ENCODE measurements around the gene UBXN10. TPM values are rescaled to one million over a fixed set of nuclear protein-coding genes. Genes with fewer than 3 reads are reported as not detected.

The UBXN10 gene
- total RNA-seq, 1 donor from 2014 or later: 5.0 TPM

DNA sequence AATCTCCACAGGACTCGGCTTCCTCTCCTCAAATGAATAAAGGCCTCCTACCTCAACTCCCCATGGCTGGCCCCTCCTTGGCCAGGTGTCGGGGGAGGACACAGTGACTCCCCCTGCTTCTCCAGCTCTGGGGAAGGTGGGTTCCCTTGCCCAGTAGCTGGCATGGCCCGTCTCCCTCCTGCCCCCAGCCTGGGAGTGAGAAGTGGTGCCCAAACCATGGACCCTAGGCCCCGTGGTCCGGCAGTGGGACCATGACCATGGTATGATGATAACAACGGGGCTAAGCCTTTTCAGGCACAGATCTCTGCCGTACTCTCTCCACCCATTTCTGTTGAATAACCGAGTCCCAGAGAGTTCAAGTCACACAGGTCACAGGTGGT, 35.6 kb upstream of the UBXN10 start:
- H3K27ac Mint-ChIP-seq: no peak overlapping the region
- DNase-seq (ENCODE audit: extremely low spot score, unreplicated experiment): no peak
- no peaks in the 10 kb centered on the region for H3K27me3 Mint-ChIP-seq
- H3K4me1 Mint-ChIP-seq (ENCODE audit: unreplicated experiment): peaks cover 6% of the 10 kb centered on the region
- TF ChIP-seq, protein P1, sequence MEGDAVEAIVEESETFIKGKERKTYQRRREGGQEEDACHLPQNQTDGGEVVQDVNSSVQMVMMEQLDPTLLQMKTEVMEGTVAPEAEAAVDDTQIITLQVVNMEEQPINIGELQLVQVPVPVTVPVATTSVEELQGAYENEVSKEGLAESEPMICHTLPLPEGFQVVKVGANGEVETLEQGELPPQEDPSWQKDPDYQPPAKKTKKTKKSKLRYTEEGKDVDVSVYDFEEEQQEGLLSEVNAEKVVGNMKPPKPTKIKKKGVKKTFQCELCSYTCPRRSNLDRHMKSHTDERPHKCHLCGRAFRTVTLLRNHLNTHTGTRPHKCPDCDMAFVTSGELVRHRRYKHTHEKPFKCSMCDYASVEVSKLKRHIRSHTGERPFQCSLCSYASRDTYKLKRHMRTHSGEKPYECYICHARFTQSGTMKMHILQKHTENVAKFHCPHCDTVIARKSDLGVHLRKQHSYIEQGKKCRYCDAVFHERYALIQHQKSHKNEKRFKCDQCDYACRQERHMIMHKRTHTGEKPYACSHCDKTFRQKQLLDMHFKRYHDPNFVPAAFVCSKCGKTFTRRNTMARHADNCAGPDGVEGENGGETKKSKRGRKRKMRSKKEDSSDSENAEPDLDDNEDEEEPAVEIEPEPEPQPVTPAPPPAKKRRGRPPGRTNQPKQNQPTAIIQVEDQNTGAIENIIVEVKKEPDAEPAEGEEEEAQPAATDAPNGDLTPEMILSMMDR (conservative IDR thresholded peaks at IDR 0.05): no peak
- H3K9me3 Mint-ChIP-seq: no peaks in the 10 kb centered on the region
- H3K36me3 Mint-ChIP-seq: no peaks in the 10 kb centered on the region
- H3K4me3 Mint-ChIP-seq: no peak overlapping the region

DNA sequence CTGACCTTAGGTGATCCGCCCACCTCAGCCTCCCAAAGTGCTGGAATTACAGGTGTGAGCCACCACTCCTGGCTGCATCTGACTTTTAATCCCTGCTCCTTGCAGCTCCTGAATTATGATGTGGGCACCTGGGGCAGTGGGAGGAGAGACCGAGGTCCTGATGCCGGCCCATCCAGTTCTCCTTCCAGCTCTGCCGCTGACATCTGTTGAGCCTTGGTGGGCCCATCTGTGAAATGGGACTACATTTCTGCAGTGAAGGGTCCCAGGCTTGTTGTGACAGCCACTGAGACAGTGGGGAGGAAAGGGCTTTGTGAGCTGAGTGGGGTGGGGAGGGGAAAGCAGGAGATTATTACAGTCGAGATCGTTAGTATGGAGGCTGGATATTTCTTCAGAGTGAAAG, 34.9 kb upstream of the UBXN10 start:
- Mint-ChIP-seq H3K4me3 (no peak overlapping the region), H3K4me1 (ENCODE audit: unreplicated experiment) (peaks cover 6% of the 10 kb centered on the region), H3K9me3 (peaks cover 3% of the 10 kb centered on the region), H3K27ac (no peak overlapping the region), H3K27me3 (no peaks in the 10 kb centered on the region), H3K36me3 (no peaks in the 10 kb centered on the region)
- TF ChIP-seq, protein P1 (conservative IDR thresholded peaks at IDR 0.05): no peak
- no peak for DNase-seq (ENCODE audit: extremely low spot score, unreplicated experiment)

DNA sequence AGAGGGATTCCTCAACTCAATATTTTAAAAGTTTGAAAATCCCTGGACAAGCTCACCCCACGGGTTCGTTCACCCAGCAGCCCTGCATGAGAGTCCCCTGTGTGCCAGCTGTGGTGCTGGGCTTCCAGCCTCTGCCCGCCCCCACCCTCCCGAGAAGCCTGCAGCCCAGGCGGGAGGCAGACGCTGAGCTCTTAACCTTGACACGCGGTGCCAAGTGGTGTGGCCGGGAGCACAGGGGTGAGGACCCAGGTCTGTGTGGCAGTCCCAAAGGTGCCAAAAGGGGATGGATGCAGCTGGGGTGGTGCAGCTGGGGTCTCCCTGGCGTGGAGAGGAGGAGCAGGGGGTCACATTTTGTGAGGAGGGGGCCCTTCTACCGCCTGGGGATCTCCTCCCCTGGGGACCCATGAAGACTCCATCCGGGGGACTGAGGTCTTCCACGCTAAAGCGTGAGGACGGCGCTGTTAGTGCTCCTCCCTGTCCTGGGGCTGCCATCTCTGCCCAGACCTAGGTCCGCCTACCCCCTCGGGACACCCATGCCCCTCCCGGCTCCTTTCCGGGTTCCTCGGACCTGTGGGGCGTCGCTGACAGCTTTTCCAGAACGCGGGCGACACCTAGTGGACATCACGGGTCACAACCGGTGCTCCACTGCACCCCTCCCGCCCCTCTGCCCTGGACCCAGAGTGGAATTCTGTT, 33.8 kb upstream of the UBXN10 start:
- peak overlapping the region; percentile 58 for H3K27ac Mint-ChIP-seq
- peak; percentile 87 for DNase-seq (ENCODE audit: extremely low spot score, unreplicated experiment)
- H3K9me3 Mint-ChIP-seq: peaks cover 4% of the 10 kb centered on the region
- peaks cover 6% of the 10 kb centered on the region for H3K4me1 Mint-ChIP-seq (ENCODE audit: unreplicated experiment)
- no peaks in the 10 kb centered on the region for H3K27me3 Mint-ChIP-seq
- H3K4me3 Mint-ChIP-seq: peak overlapping the region; percentile 65
- TF ChIP-seq, protein P1 (conservative IDR thresholded peaks at IDR 0.05): peak; percentile 98
- no peaks in the 10 kb centered on the region for H3K36me3 Mint-ChIP-seq

DNA sequence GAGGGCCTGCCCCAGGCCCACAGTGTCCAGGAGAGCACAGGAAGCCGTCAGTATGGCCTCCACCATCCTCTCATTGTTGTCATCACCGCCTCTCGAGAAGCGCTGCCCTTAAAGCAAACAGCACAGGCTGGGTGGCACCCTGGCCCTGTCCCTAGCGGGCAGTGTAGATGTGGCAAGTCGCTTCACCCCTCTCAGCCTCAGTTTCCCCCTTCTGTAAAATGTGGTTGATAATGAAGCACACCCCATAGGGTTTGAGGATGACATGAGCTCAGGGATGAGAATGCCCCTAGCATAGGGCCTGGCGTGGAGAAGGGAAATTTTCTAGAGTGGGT, 33.3 kb upstream of the UBXN10 start:
- Mint-ChIP-seq H3K9me3 (peaks cover 4% of the 10 kb centered on the region), H3K4me1 (ENCODE audit: unreplicated experiment) (peaks cover 6% of the 10 kb centered on the region), H3K27me3 (no peaks in the 10 kb centered on the region), H3K4me3 (no peak overlapping the region), H3K36me3 (no peaks in the 10 kb centered on the region), H3K27ac (peak overlapping the region; percentile 58)
- DNase-seq (ENCODE audit: extremely low spot score, unreplicated experiment): no peak
- TF ChIP-seq, protein P1 (conservative IDR thresholded peaks at IDR 0.05): peak; percentile 48

DNA sequence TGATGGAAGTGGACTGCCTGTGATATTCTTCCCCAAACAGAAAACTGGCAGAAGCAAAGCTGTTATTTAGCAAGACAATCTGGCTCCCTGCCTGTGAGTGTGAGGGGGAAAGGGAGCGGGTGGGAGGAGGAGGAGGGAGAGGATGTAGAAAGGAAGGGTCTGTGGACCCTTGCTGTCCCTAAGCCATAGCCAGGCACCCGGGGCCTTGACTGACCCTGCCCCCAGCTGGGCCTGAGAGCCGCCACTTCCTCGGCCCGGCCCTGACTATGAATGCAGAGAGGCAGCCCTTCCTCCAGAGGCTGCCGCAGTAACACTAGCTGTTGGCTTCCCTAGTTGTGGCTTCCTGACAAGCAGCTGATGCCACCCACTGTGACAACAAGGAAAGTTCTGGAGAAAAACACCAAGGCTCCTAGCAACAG, 32.9 kb upstream of the UBXN10 start:
- DNase-seq (ENCODE audit: extremely low spot score, unreplicated experiment): no peak
- H3K36me3 Mint-ChIP-seq: no peaks in the 10 kb centered on the region
- no peaks in the 10 kb centered on the region for H3K27me3 Mint-ChIP-seq
- peaks cover 6% of the 10 kb centered on the region for H3K4me1 Mint-ChIP-seq (ENCODE audit: unreplicated experiment)
- peaks cover 4% of the 10 kb centered on the region for H3K9me3 Mint-ChIP-seq
- H3K4me3 Mint-ChIP-seq: no peak overlapping the region
- peak overlapping the region; percentile 58 for H3K27ac Mint-ChIP-seq
- TF ChIP-seq, protein P1 (conservative IDR thresholded peaks at IDR 0.05): no peak

Measured in type B pancreatic cell (in vitro differentiated cells).